HEK293 (cell line): ENCODE data around the gene BCORL1.

ENCODE experiments used
- CTCF ChIA-PET: fragments of 350-600 bp; formaldehyde crosslinking; extraction: SDS; loops from one replicate; lab custom pipeline; 2021; ENCODE audit warnings: antibody characterized with exemption; lab: Yijun Ruan, JAX
- POLR2A ChIA-PET: fragments of 300-600 bp; formaldehyde crosslinking; extraction: SDS; loops from one replicate; lab custom pipeline; 2020; ENCODE audit warnings: antibody characterized with exemption, inconsistent platforms; lab: Yijun Ruan, JAX
- H3K27ac ChIP-seq: fragments of 200-500 bp; sonication (Bioruptor generic); 2 replicates; pipeline ENCODE4 v1.5.1; 2014; ENCODE audit warnings: low read depth, low read length, control low read depth, inconsistent platforms; ENCODE audit errors: extremely low read depth
- H3K36me3 ChIP-seq, 2 experiments: fragments of 200-500 bp in 1 of 2; sonication (Bioruptor generic) in 1 of 2; 1 replicate in 1 of 2; 2 replicates in 1 of 2; pipeline ENCODE4 v1.5.1; 2014 to 2017; ENCODE audit warnings: inconsistent platforms in 2 of 2, low read length in 2 of 2; ENCODE audit not compliant: control insufficient read depth in 2 of 2, insufficient read depth in 1 of 2
- H3K4me1 ChIP-seq: fragments of 200-500 bp; sonication (Bioruptor generic); 2 replicates; pipeline ENCODE4 v1.5.1; 2014; ENCODE audit warnings: mild to moderate bottlenecking, low read length, inconsistent platforms; ENCODE audit not compliant: control insufficient read depth, insufficient read depth
- H3K4me3 ChIP-seq: 2 replicates; pipeline ENCODE4 v1.5.1; 2011; ENCODE audit warnings: low read depth, mild to moderate bottlenecking, control low read depth, low read length, moderate library complexity
- H3K9me3 ChIP-seq: fragments of 200-500 bp; sonication (Bioruptor generic); 2 replicates; pipeline ENCODE4 v1.5.1; 2014; ENCODE audit warnings: low read depth, low read length, inconsistent platforms; ENCODE audit not compliant: control insufficient read depth, insufficient read depth
- PRDM1 ChIP-seq: fragments of 450-650 bp; formaldehyde crosslinking; IDR thresholded peaks from 2 replicates; pipeline ENCODE4; 2016; ENCODE audit warnings: missing biosample characterization, missing genetic modification characterization
- REST ChIP-seq: fragments of 450-650 bp; formaldehyde crosslinking; IDR thresholded peaks from 2 replicates; pipeline ENCODE4 v1.5.1; 2016; ENCODE audit warnings: missing biosample characterization, missing genetic modification characterization
- ZBTB1 ChIP-seq: fragments of 450-650 bp; formaldehyde crosslinking; IDR thresholded peaks from 2 replicates; pipeline ENCODE4 v1.5.1; 2016; ENCODE audit warnings: missing biosample characterization, missing genetic modification characterization
- ZBTB7A ChIP-seq: fragments of 450-650 bp; formaldehyde crosslinking; IDR thresholded peaks from 2 replicates; pipeline ENCODE4 v1.5.1; 2016; ENCODE audit warnings: low read depth, missing biosample characterization, missing genetic modification characterization
- ZNF112 ChIP-seq: fragments of 450-650 bp; formaldehyde crosslinking; IDR thresholded peaks from 2 replicates; pipeline ENCODE4 v1.5.0; 2017; ENCODE audit warnings: missing biosample characterization, missing genetic modification characterization
- ZNF221 ChIP-seq: fragments of 450-650 bp; formaldehyde crosslinking; IDR thresholded peaks from 2 replicates; pipeline ENCODE4 v1.5.1; 2017; ENCODE audit warnings: missing biosample characterization, missing genetic modification characterization, borderline replicate concordance
- ZNF239 ChIP-seq: fragments of 450-650 bp; formaldehyde crosslinking; IDR thresholded peaks from 2 replicates; pipeline ENCODE4 v1.5.1; 2016; ENCODE audit warnings: missing biosample characterization, missing genetic modification characterization
- ZNF24 ChIP-seq: fragments of 450-650 bp; formaldehyde crosslinking; IDR thresholded peaks from 2 replicates; pipeline ENCODE4 v1.5.1; 2016; ENCODE audit warnings: missing biosample characterization, missing genetic modification characterization
- ZNF280C ChIP-seq: fragments of 450-650 bp; formaldehyde crosslinking; IDR thresholded peaks from 2 replicates; pipeline ENCODE4 v1.5.1; 2016; ENCODE audit warnings: missing biosample characterization, missing genetic modification characterization
- ZNF341 ChIP-seq: fragments of 450-650 bp; formaldehyde crosslinking; IDR thresholded peaks from 2 replicates; pipeline ENCODE4; 2016; ENCODE audit warnings: low read depth, missing biosample characterization, missing genetic modification characterization
- ZNF366 ChIP-seq: fragments of 450-650 bp; formaldehyde crosslinking; conservative IDR thresholded peaks from 2 replicates; pipeline ENCODE4 v1.5.1; 2016; ENCODE audit warnings: missing biosample characterization, missing genetic modification characterization
- ZNF37A ChIP-seq: fragments of 450-650 bp; IDR thresholded peaks from 2 replicates; pipeline ENCODE4 v1.5.1; 2018; ENCODE audit warnings: missing biosample characterization, missing genetic modification characterization
- ZNF398 ChIP-seq: fragments of 450-650 bp; formaldehyde crosslinking; IDR thresholded peaks from 2 replicates; pipeline ENCODE4 v1.5.1; 2017; ENCODE audit warnings: missing biosample characterization, missing genetic modification characterization
- ZNF555 ChIP-seq: fragments of 450-650 bp; formaldehyde crosslinking; conservative IDR thresholded peaks from 2 replicates; pipeline ENCODE4 v1.5.1; 2017; ENCODE audit warnings: missing biosample characterization, mild to moderate bottlenecking, missing genetic modification characterization, inconsistent platforms
- ZNF623 ChIP-seq: fragments of 450-650 bp; formaldehyde crosslinking; IDR thresholded peaks from 2 replicates; pipeline ENCODE4 v1.5.1; 2016; ENCODE audit warnings: missing biosample characterization, missing genetic modification characterization
- ZNF654 ChIP-seq: fragments of 450-650 bp; formaldehyde crosslinking; IDR thresholded peaks from 2 replicates; pipeline ENCODE4 v1.5.1; 2016; ENCODE audit warnings: low read depth, missing biosample characterization, missing genetic modification characterization
- ZNF660 ChIP-seq: fragments of 450-650 bp; IDR thresholded peaks from 2 replicates; pipeline ENCODE4 v1.5.1; 2018; ENCODE audit warnings: missing biosample characterization, mild to moderate bottlenecking, missing genetic modification characterization
- ZNF664 ChIP-seq: fragments of 450-650 bp; formaldehyde crosslinking; IDR thresholded peaks from 2 replicates; pipeline ENCODE4 v1.5.1; 2016; ENCODE audit warnings: missing biosample characterization, missing genetic modification characterization
- ZNF677 ChIP-seq: fragments of 450-650 bp; IDR thresholded peaks from 2 replicates; pipeline ENCODE4 v1.5.0; 2018; ENCODE audit warnings: missing biosample characterization, mild to moderate bottlenecking, missing genetic modification characterization, moderate library complexity
- TF ChIP-seq, protein P1 (sequence below): fragments of 450-650 bp; formaldehyde crosslinking; IDR thresholded peaks from 2 replicates; pipeline ENCODE4 v1.5.1; 2016; ENCODE audit warnings: missing biosample characterization, missing genetic modification characterization
- TF ChIP-seq, protein P2 (sequence below): fragments of 450-650 bp; formaldehyde crosslinking; IDR thresholded peaks from 2 replicates; pipeline ENCODE4 v1.5.1; 2016; ENCODE audit warnings: missing biosample characterization, missing genetic modification characterization

Gene BCORL1

GRCh38 chrX:129998021-129998420 lies 15.6 kb downstream of the BCORL1 start:
- peaks cover 3% of the 10 kb centered on the region in 2 experiments; a peak in 2 of 3 replicates for H3K36me3 ChIP-seq
- CTCF ChIA-PET = interaction anchor here (1.1 kb wide), 1 partner anchor 10 kb away, joined by 3 read pairs; no protein-coding TSS in a partner anchor
- H3K9me3 ChIP-seq = no peaks in the 10 kb centered on the region
- no peak overlapping the region for H3K27ac ChIP-seq
- no peaks in the 10 kb centered on the region for H3K4me1 ChIP-seq
- H3K4me3 ChIP-seq = no peak overlapping the region
- POLR2A ChIA-PET = no interaction called here
- TF ChIP-seq ZNF221 (tag by site-specific recombination) = no peak
- TF ChIP-seq ZNF24 = no peak
- no peak for TF ChIP-seq ZNF239
- no peak for TF ChIP-seq ZNF660
- TF ChIP-seq, protein P1, sequence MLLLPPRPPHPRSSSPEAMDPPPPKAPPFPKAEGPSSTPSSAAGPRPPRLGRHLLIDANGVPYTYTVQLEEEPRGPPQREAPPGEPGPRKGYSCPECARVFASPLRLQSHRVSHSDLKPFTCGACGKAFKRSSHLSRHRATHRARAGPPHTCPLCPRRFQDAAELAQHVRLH (tag by site-specific recombination) = no peak
- TF ChIP-seq ZBTB1 (tag by site-specific recombination) = no peak
- TF ChIP-seq, protein P2, sequence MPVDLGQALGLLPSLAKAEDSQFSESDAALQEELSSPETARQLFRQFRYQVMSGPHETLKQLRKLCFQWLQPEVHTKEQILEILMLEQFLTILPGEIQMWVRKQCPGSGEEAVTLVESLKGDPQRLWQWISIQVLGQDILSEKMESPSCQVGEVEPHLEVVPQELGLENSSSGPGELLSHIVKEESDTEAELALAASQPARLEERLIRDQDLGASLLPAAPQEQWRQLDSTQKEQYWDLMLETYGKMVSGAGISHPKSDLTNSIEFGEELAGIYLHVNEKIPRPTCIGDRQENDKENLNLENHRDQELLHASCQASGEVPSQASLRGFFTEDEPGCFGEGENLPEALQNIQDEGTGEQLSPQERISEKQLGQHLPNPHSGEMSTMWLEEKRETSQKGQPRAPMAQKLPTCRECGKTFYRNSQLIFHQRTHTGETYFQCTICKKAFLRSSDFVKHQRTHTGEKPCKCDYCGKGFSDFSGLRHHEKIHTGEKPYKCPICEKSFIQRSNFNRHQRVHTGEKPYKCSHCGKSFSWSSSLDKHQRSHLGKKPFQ (tag by site-specific recombination) = no peak

- no peak for TF ChIP-seq ZNF280C (tag by site-specific recombination)
- TF ChIP-seq ZNF37A (tag by site-specific recombination) = no peak
- TF ChIP-seq ZNF677 (tag by site-specific recombination) = no peak
- TF ChIP-seq ZNF555 (tag by site-specific recombination) = no peak
- no peak for TF ChIP-seq REST (tag by site-specific recombination)
- no peak for TF ChIP-seq ZBTB7A (tag by site-specific recombination)
- no peak for TF ChIP-seq ZNF664 (tag by site-specific recombination)
- no peak for TF ChIP-seq ZNF341
- POLR2A ChIA-PET = no interaction called here
- H3K4me3 ChIP-seq = no peak overlapping the region
Measured at GRCh38 chrX:130001893-130002292, 19.5 kb downstream of the BCORL1 start.

DNA sequence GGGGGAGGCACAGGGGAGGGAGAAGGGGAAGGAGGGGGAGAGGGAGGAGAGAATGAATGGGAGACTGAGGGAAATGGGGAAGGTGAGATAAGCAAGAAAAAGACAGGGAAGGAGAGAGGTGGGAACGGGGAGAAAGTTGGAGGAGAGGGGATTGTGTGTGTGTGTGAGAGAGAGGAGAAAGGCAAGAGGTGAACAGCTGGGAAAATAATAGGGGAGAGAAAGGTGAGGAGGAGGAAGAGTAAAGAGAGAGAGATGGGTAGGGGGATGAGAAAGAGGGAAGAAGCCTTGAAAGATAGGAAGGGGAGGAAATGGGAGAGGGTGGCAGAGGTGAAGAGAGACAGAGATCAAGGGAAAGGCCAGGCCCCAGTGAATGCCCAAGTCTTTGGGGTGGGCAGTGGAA lies 20.1 kb downstream of the BCORL1 start:
- H3K4me1 ChIP-seq = no peaks in the 10 kb centered on the region
- H3K36me3 ChIP-seq = peaks cover 3 to 29% of the 10 kb centered on the region in 2 experiments; a peak in 2 of 3 replicates
- no peak overlapping the region for H3K27ac ChIP-seq
- CTCF ChIA-PET = no interaction called here
- POLR2A ChIA-PET = no interaction called here
- H3K9me3 ChIP-seq = no peaks in the 10 kb centered on the region
- TF ChIP-seq ZNF398 (peak; percentile 46; the same call in 1 of the 2 replicates), ZNF112 (no peak), ZNF366 (tag by site-specific recombination) (peak; percentile 56; the same call in 1 of the 2 replicates), PRDM1 (peak; percentile 96), ZNF623 (tag by site-specific recombination) (no peak), ZNF654 (tag by site-specific recombination) (no peak)
- TF ChIP-seq, all 188 proteins: peak for 3
- no peak overlapping the region for H3K4me3 ChIP-seq

More at GRCh38 chrX:130001893-130002292, 19.5 kb downstream of the BCORL1 start:
- CTCF ChIA-PET = interaction anchor here (0.5 to 1.8 kb wide), 4 partner anchors 10 to 1520 kb away, joined by 3 to 5 read pairs (median 3); no protein-coding TSS in a partner anchor
- peaks cover 3 to 24% of the 10 kb centered on the region in 2 experiments; a peak in 2 of 3 replicates for H3K36me3 ChIP-seq
- H3K27ac ChIP-seq = no peak overlapping the region
- no peaks in the 10 kb centered on the region for H3K9me3 ChIP-seq
- no peaks in the 10 kb centered on the region for H3K4me1 ChIP-seq
